Keratinocyte (primary cell): ENCODE results near the gene TXN2. TPM values are rescaled to one million over a fixed set of nuclear protein-coding genes. Genes with fewer than 3 reads are reported as not detected.

Experiments used
- DNase-seq: peaks from one replicate; pipeline ENCODE4 v3.0.0-alpha.2; 2011; ENCODE audit warnings: low read depth, missing footprints, low spot score
- FAIRE-seq: peaks from 2 replicates; lab custom pipeline; 2011; peaks lifted over from hg19 to GRCh38; lab: Jason Lieb, UNC
- H2AFZ ChIP-seq: 2 replicates; pipeline ENCODE4 v1.6.0; 2012; ENCODE audit warnings: low read length, control low read depth, inconsistent platforms; ENCODE audit not compliant: control insufficient read depth
- H3K27ac ChIP-seq: 2 replicates; pipeline ENCODE4 v1.5.1; 2011; ENCODE audit warnings: low read length; ENCODE audit not compliant: control insufficient read depth, insufficient read depth
- H3K27me3 ChIP-seq: 3 replicates; pipeline ENCODE4 v1.6.0; 2011; ENCODE audit warnings: low read length; ENCODE audit not compliant: control insufficient read depth, insufficient read depth; ENCODE audit errors: extremely low read depth
- H3K36me3 ChIP-seq, 2 experiments: 2 replicates in 1 of 2; 3 replicates in 1 of 2; pipeline ENCODE4 v1.5.1; 2011; ENCODE audit warnings: low read length in 2 of 2, mild to moderate bottlenecking in 1 of 2; ENCODE audit not compliant: control insufficient read depth in 2 of 2, insufficient read depth in 2 of 2; ENCODE audit errors: extremely low read depth in 1 of 2
- H3K4me1 ChIP-seq: 3 replicates; pipeline ENCODE4 v1.5.1; 2011; ENCODE audit warnings: low read length; ENCODE audit not compliant: control insufficient read depth, insufficient read depth; ENCODE audit errors: extremely low read depth
- H3K4me2 ChIP-seq: 3 replicates; pipeline ENCODE4 v1.6.0; 2011; ENCODE audit warnings: low read depth, low read length; ENCODE audit not compliant: control insufficient read depth, insufficient read depth; ENCODE audit errors: extremely low read depth
- H3K4me3 ChIP-seq, 3 experiments: fragments of 200-600 bp in 1 of 3; sonication (generic) in 1 of 3; 2 replicates in 2 of 3; 3 replicates in 1 of 3; pipeline ENCODE4 v1.5.1; 2011 to 2016; ENCODE audit warnings: low read length in 3 of 3, mild to moderate bottlenecking in 3 of 3, control low read depth in 2 of 3, inconsistent platforms in 1 of 3, low read depth in 1 of 3, mixed read lengths in 1 of 3, mixed run types in 1 of 3, moderate library complexity in 1 of 3; ENCODE audit not compliant: control insufficient read depth in 2 of 3, insufficient read depth in 2 of 3; ENCODE audit errors: extremely low read depth in 1 of 3
- H3K79me2 ChIP-seq: 2 replicates; pipeline ENCODE4 v1.6.0; 2012; ENCODE audit warnings: low read length; ENCODE audit not compliant: control insufficient read depth, insufficient read depth
- H3K9ac ChIP-seq: 3 replicates; pipeline ENCODE4 v1.6.0; 2011; ENCODE audit warnings: low read length; ENCODE audit not compliant: control insufficient read depth, insufficient read depth; ENCODE audit errors: extremely low read depth
- H3K9me1 ChIP-seq: 3 replicates; pipeline ENCODE4 v1.6.0; 2011; ENCODE audit warnings: low read length; ENCODE audit not compliant: control insufficient read depth, insufficient read depth; ENCODE audit errors: extremely low read depth
- H3K9me3 ChIP-seq: 2 replicates; pipeline ENCODE4 v1.5.1; 2012; ENCODE audit warnings: low read depth, low read length; ENCODE audit not compliant: control insufficient read depth
- H4K20me1 ChIP-seq: 3 replicates; pipeline ENCODE4 v1.6.0; 2011; ENCODE audit warnings: low read length; ENCODE audit not compliant: control insufficient read depth, insufficient read depth; ENCODE audit errors: extremely low read depth
- CTCF ChIP-seq, 3 experiments: IDR thresholded peaks in 1 of 3; conservative IDR thresholded peaks in 1 of 3; optimal IDR thresholded peaks in 1 of 3; 2 replicates in 2 of 3; 3 replicates in 1 of 3; pipeline versions ENCODE3 to v1.5.1; 2011; ENCODE audit warnings: low read length in 3 of 3, mild to moderate bottlenecking in 3 of 3, moderate library complexity in 2 of 3, control low read depth in 1 of 3, inconsistent platforms in 1 of 3; ENCODE audit not compliant: insufficient read depth in 2 of 3; ENCODE audit errors: extremely low read depth in 1 of 3
- EZH2 ChIP-seq: IDR thresholded peaks from one replicate; pipeline ENCODE4 v1.6.1; 2012; ENCODE audit warnings: inconsistent platforms, mild to moderate bottlenecking, low read length, moderate library complexity
- dilution Hi-C: fragments of 300-500 bp; cut with MboI; formaldehyde crosslinking; loops from one replicate; pipeline ENCODE4 v1.7.0; 2020; ENCODE audit warnings: low sequenced_read_pairs; ENCODE audit not compliant: extremely low pct_ligation_motif_present
- polyA plus RNA-seq, 5 experiments: library from polyadenylated mRNA; depleted of rRNA in 3 of 5; stranded (reverse) in 3 of 5; stranded (forward) in 1 of 5; unstranded in 1 of 5; fragments of >200 nt; gene quantifications; 1 replicate in 1 of 5; 2 replicates in 3 of 5; 3 replicates in 1 of 5; pipeline versions ENCODE4 v1.2.1 to v1.2.3, GENCODE V29; 2011 to 2012; ENCODE audit warnings: missing spikeins in 2 of 5, low read depth in 1 of 5, low replicate concordance in 1 of 5

Gene TXN2
- polyA plus RNA-seq, 1 donor (not counting 4 experiments of a cell fraction or from before 2014, with no cell fraction given) = 95.9 TPM

GRCh38 chr22:36491155-36491554 lies 9.7 kb upstream of the TXN2 start:
- H3K27ac ChIP-seq = no peak overlapping the region
- TF ChIP-seq EZH2 = no peak
- TF ChIP-seq CTCF (optimal IDR thresholded peaks at IDR 0.05 in 1 of 3, IDR thresholded peaks at IDR 0.05 in 1 of 3, conservative IDR thresholded peaks at IDR 0.05 in 1 of 3; ENCODE audit: extremely low read depth in 1 of 3, insufficient read depth in 2 of 3, low read length in 3 of 3) = no peak
- H3K4me3 ChIP-seq = no peak overlapping the region
- H4K20me1 ChIP-seq = no peaks in the 10 kb centered on the region
- dilution Hi-C loops = no loop called here
- H3K9ac ChIP-seq = no peak overlapping the region
- no peaks in the 10 kb centered on the region for H3K36me3 ChIP-seq
- no peak overlapping the region for H3K4me2 ChIP-seq
- FAIRE-seq (no peak), DNase-seq (no peak)
- no peaks in the 10 kb centered on the region for H3K4me1 ChIP-seq
- peaks cover 3% of the 10 kb centered on the region for H3K9me3 ChIP-seq
- H3K79me2 ChIP-seq = no peaks in the 10 kb centered on the region
- no peak overlapping the region for H2AFZ ChIP-seq
- H3K9me1 ChIP-seq = no peaks in the 10 kb centered on the region
- H3K27me3 ChIP-seq = no peaks in the 10 kb centered on the region

GRCh38 chr22:36486619-36487384 lies 5.4 kb upstream of the TXN2 start:
- no peaks in the 10 kb centered on the region for H3K27me3 ChIP-seq
- no peaks in the 10 kb centered on the region for H3K79me2 ChIP-seq
- no peaks in the 10 kb centered on the region for H4K20me1 ChIP-seq
- no peak overlapping the region for H3K4me3 ChIP-seq
- dilution Hi-C loops = no loop called here
- H3K4me2 ChIP-seq = no peak overlapping the region
- peak; percentile 69 for FAIRE-seq
- H2AFZ ChIP-seq = no peak overlapping the region
- DNase-seq = no peak
- H3K9me3 ChIP-seq = peaks cover 3% of the 10 kb centered on the region
- no peaks in the 10 kb centered on the region for H3K9me1 ChIP-seq
- no peaks in the 10 kb centered on the region for H3K36me3 ChIP-seq
- H3K27ac ChIP-seq = no peak overlapping the region
- TF ChIP-seq CTCF (optimal IDR thresholded peaks at IDR 0.05 in 1 of 3, IDR thresholded peaks at IDR 0.05 in 1 of 3, conservative IDR thresholded peaks at IDR 0.05 in 1 of 3; ENCODE audit: extremely low read depth in 1 of 3, insufficient read depth in 2 of 3, low read length in 3 of 3) (peak; percentile 63 to 79 (median 75)), EZH2 (no peak)
- peaks cover 4% of the 10 kb centered on the region for H3K4me1 ChIP-seq
- H3K9ac ChIP-seq = no peak overlapping the region
